Parathyroid adenoma (tissue), 2 donors: ENCODE measurements around the gene TRUB1.
A peak's percentile ranks its signal among the peaks of the same experiment; 100 is the strongest.

Experiments used
- H2AFZ ChIP-seq: fragments of 300-600 bp; sonication (generic); one replicate; pipeline ENCODE4 v1.7.0; 2017; ENCODE audit warnings: antibody characterized with exemption, mild to moderate bottlenecking
- H3K27ac ChIP-seq: fragments of 300-600 bp; sonication (generic); one replicate; pipeline ENCODE4 v1.7.0; 2017
- H3K27me3 ChIP-seq: fragments of 300-600 bp; sonication (generic); one replicate; pipeline ENCODE4 v1.7.0; 2017; ENCODE audit warnings: low read length; ENCODE audit not compliant: control insufficient read depth, insufficient read depth
- H3K36me3 ChIP-seq: fragments of 300-600 bp; sonication (generic); one replicate; pipeline ENCODE4 v1.7.0; 2017; ENCODE audit warnings: low read length; ENCODE audit not compliant: control insufficient read depth, insufficient read depth
- H3K4me1 ChIP-seq: fragments of 300-600 bp; sonication (generic); one replicate; pipeline ENCODE4 v1.7.0; 2017; ENCODE audit warnings: control low read depth
- H3K4me2 ChIP-seq: fragments of 300-600 bp; sonication (generic); one replicate; pipeline ENCODE4 v1.7.0; 2017; ENCODE audit warnings: low read length
- H3K4me3 ChIP-seq: fragments of 300-600 bp; sonication (generic); one replicate; pipeline ENCODE4 v1.7.0; 2017; ENCODE audit warnings: low read depth, low read length
- H3K79me2 ChIP-seq: fragments of 300-600 bp; sonication (generic); one replicate; pipeline ENCODE4 v1.7.0; 2017; ENCODE audit warnings: control low read depth
- H3K9ac ChIP-seq: fragments of 300-600 bp; sonication (generic); one replicate; pipeline ENCODE4 v1.7.0; 2017; ENCODE audit warnings: mild to moderate bottlenecking
- H3K9me3 ChIP-seq: fragments of 300-600 bp; sonication (generic); one replicate; pipeline ENCODE4 v1.7.0; 2017; ENCODE audit warnings: low read length; ENCODE audit not compliant: control insufficient read depth
- CTCF ChIP-seq: fragments of 300-600 bp; sonication (generic); IDR thresholded peaks from one replicate; pipeline ENCODE4 v1.7.0; 2017; ENCODE audit warnings: antibody characterized with exemption, mild to moderate bottlenecking
- donor health status: primary hyperparathyroidism.

Gene TRUB1

GRCh38 chr10:114963908-114964307, 25.9 kb downstream of the TRUB1 start:
- Histone ChIP-seq H3K9ac (no peak overlapping the region), H3K4me1 (peaks cover 11% of the 10 kb centered on the region), H3K27ac (no peak overlapping the region), H3K4me2 (no peak overlapping the region), H3K9me3 (no peaks in the 10 kb centered on the region), H3K27me3 (no peaks in the 10 kb centered on the region), H3K79me2 (peaks cover 13% of the 10 kb centered on the region), H2AFZ (no peak overlapping the region), H3K36me3 (no peaks in the 10 kb centered on the region), H3K4me3 (no peak overlapping the region)
- no peak for TF ChIP-seq CTCF

DNA sequence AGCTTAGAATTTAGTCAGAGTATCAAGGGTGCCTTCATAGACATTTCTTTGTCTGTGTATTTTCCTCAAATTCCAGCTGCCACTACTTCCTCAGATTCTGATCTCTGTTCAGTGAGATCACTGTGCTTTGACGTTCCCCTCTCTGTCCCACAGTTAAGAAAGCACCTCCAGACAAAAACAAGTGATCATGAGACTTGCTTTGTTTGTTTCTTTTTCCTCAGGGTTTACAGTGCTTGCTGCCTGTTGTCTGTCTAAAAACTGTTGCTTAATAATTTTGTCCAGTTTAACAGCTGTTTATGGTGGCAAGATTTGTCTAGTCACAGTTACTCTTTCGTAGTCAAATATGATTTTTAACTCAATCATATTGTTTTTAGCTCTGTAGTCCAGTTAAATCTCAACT, 29.1 kb downstream of the TRUB1 start:
- Histone ChIP-seq H3K4me1 (peaks cover 11% of the 10 kb centered on the region), H2AFZ (no peak overlapping the region), H3K4me2 (peak overlapping the region; percentile 48), H3K27me3 (no peaks in the 10 kb centered on the region), H3K36me3 (no peaks in the 10 kb centered on the region), H3K9ac (no peak overlapping the region), H3K79me2 (peaks cover 13% of the 10 kb centered on the region), H3K4me3 (no peak overlapping the region), H3K9me3 (no peaks in the 10 kb centered on the region), H3K27ac (no peak overlapping the region)
- TF ChIP-seq CTCF: no peak

GRCh38 chr10:114970515-114970914, 32.5 kb downstream of the TRUB1 start:
- no peak overlapping the region for H3K27ac ChIP-seq

DNA sequence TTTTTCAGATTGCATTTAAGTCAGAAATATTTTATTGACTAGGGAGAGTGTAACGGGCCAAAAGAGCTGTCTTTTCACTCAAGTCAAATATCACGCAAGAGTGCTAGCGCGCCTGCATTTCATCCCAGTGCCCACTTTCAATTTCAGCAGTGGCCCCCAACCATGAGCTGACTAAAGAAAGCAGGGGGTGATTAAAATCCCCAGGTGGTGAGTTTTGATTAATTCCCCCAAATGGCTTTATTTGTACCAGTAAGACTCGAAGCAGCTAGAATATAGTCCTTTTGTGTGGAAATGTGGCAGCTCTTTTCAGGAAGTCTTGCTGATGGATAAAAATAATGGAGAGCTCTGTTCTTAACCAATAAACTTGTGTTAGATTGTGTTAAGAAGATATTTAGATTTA, 35.3 kb downstream of the TRUB1 start:
- Histone ChIP-seq H3K79me2 (no peaks in the 10 kb centered on the region), H3K27ac (no peak overlapping the region), H3K4me2 (no peak overlapping the region), H2AFZ (no peak overlapping the region), H3K4me1 (peaks cover 3% of the 10 kb centered on the region), H3K9me3 (no peaks in the 10 kb centered on the region), H3K27me3 (no peaks in the 10 kb centered on the region), H3K36me3 (no peaks in the 10 kb centered on the region), H3K9ac (no peak overlapping the region), H3K4me3 (no peak overlapping the region)
- no peak for TF ChIP-seq CTCF

More at GRCh38 chr10:114970515-114970914, 32.5 kb downstream of the TRUB1 start:
- no peak for TF ChIP-seq CTCF
- Histone ChIP-seq H3K4me3 (no peak overlapping the region), H3K9ac (no peak overlapping the region), H3K9me3 (no peaks in the 10 kb centered on the region), H3K27me3 (no peaks in the 10 kb centered on the region), H2AFZ (no peak overlapping the region), H3K4me1 (peaks cover 11% of the 10 kb centered on the region), H3K79me2 (peaks cover 2% of the 10 kb centered on the region), H3K36me3 (no peaks in the 10 kb centered on the region), H3K4me2 (no peak overlapping the region)

DNA sequence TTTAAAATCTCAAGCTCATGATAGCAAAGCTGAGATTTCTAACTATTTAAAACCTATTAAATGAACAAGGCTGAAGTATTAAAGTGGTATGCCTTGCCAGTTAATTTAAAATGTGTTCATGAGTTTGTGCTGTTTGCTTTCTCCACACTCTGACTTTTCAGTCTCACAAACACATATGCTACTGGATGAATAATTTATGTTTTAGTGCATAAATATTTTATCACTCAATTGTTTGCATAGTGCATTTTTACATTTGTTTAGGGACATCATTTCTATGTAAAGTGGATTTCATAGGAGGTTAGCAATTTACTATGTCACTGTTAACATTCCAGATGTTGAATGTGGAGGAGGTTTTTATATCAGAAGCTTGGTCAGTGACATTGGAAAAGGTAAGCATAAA, 36.0 kb downstream of the TRUB1 start:
- Histone ChIP-seq H3K9ac (no peak overlapping the region), H3K4me1 (no peaks in the 10 kb centered on the region), H3K27me3 (no peaks in the 10 kb centered on the region), H3K4me2 (no peak overlapping the region), H2AFZ (no peak overlapping the region), H3K36me3 (no peaks in the 10 kb centered on the region), H3K9me3 (no peaks in the 10 kb centered on the region), H3K4me3 (no peak overlapping the region), H3K79me2 (no peaks in the 10 kb centered on the region), H3K27ac (no peak overlapping the region)
- TF ChIP-seq CTCF: no peak
